OCI-LY3 (cell line): Measurements from ENCODE around the gene ROR2.

Experiments used
- EZH2phosphoT487 ChIP-seq: fragments of 200-600 bp; shearing (Covaris generic); IDR thresholded peaks from 2 replicates; pipeline ENCODE4 v1.6.1; 2018; ENCODE audit warnings: antibody characterized with exemption, mixed run types, low read depth
- TF ChIP-seq, protein P1 (sequence below): fragments of 200-600, 300-600 bp; sonication (generic); IDR thresholded peaks from 2 replicates; pipeline ENCODE4 v1.5.1; 2014; ENCODE audit warnings: antibody characterized with exemption, low read length, low read depth

- TF ChIP-seq, protein P1, sequence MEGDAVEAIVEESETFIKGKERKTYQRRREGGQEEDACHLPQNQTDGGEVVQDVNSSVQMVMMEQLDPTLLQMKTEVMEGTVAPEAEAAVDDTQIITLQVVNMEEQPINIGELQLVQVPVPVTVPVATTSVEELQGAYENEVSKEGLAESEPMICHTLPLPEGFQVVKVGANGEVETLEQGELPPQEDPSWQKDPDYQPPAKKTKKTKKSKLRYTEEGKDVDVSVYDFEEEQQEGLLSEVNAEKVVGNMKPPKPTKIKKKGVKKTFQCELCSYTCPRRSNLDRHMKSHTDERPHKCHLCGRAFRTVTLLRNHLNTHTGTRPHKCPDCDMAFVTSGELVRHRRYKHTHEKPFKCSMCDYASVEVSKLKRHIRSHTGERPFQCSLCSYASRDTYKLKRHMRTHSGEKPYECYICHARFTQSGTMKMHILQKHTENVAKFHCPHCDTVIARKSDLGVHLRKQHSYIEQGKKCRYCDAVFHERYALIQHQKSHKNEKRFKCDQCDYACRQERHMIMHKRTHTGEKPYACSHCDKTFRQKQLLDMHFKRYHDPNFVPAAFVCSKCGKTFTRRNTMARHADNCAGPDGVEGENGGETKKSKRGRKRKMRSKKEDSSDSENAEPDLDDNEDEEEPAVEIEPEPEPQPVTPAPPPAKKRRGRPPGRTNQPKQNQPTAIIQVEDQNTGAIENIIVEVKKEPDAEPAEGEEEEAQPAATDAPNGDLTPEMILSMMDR: no peak
- no peak for TF ChIP-seq EZH2phosphoT487
These were observed 53.9 kb downstream of the ROR2 start for GRCh38 chr9:91896097-91896496.
